Measurements from ENCODE around the gene KLHL17. TPM values are rescaled to one million over a fixed set of nuclear protein-coding genes. Genes with fewer than 3 reads are reported as not detected.
A peak's percentile ranks its signal among the peaks of the same experiment; 100 is the strongest.

Gene KLHL17
- total RNA-seq, 2 experiments from 2014 or later = 24.4 to 27.7 TPM

DNA sequence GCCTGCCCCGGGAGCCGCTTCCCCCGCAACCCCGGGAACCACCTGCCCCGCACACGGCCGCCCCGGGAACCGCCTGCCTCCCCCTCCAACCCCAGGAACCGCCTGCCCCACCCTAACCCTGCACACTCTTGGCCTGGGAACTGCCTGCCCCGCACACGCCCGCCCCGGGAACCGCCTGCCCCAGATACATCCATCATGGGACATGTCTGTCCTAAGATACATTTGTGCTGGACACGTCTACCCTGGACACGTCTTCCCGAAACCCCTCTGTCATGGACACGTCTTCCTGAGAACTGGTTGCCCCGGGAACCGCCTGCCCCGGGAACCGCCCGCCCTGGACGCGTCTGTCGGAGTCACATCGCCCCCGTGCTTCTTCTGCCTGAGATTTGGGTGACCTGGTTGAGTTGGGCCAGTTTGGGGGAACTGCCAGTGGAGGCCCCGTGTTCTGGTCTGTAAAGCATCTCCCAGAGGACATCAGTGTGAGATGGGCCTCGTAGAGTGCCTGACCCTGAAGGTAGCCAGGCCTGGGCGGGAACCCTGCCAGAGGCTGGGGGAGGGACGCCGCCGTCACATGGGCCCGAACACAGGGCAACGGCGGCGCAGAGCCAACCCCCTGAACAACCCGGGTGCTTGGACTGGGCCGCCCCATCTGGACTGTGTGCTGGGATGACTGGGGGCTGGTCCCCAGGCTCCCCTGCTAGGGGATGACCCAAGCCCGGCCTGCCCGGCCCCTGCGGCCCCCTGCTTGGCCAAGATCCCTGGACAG lies 17.9 kb downstream of the KLHL17 start:
- ATAC-seq (no peak), DNase-seq (no peak)
- H3K9me3 Mint-ChIP-seq (ENCODE audit: insufficient read depth) = peaks cover 4% of the 10 kb centered on the region
- H3K4me3 Mint-ChIP-seq = no peak overlapping the region
- H3K27ac Mint-ChIP-seq = no peak overlapping the region
- H3K27me3 Mint-ChIP-seq (ENCODE audit: low read depth) = peaks cover 4% of the 10 kb centered on the region
- ChIA-PET POLR2A (no interaction called here), CTCF (no interaction called here)
- H3K36me3 Mint-ChIP-seq (ENCODE audit: low read depth) = peaks cover 3% of the 10 kb centered on the region
- H3K4me1 Mint-ChIP-seq (ENCODE audit: low read depth) = peaks cover 13% of the 10 kb centered on the region

DNA sequence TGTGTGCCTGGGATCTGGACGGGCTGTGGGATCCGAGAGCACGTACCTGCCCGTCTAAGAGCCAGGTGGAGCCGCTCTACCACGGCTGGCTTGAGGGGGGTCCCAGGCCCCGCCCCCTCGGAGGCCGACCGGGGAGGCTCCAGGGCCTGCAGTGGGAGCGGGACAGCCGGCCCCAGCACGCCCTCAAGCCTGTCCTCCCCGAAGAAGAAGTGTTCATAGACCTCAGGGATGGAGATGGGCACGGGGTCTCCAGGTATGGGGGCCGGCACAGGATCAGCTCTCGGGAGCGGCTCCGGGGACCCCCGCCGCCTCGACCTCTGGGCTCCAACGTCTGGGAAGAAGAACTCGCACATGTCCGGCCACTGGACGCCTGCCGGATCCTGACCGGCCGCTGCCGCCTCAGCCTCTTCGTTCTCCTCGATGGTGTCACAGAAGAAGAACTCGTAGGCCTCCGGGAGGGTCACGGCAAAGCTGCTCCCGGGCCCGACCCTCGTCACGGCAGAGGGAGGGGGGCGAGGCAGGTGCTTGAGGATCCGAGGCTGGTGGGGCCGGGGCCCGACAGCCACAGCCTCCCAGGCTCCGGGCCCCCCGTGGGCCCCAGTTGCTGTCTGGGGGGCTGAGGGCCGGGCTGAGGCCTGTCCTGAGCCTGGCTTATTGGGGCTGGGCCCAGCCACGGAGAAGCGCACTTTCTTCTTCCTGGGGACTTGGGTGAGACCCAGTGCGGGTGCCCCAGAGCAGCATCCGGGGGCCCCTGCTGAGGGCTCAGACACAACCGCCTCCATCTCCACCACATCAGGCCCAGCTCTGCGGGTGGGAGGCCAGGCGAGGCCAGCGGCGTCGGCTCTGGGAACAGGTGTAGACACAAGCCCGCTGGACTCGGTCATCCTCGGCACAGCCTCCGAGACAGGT lies 18.7 kb downstream of the KLHL17 start:
- CTCF ChIA-PET = no interaction called here
- no peak for ATAC-seq
- H3K36me3 Mint-ChIP-seq (ENCODE audit: low read depth) = peaks cover 3% of the 10 kb centered on the region
- no peak overlapping the region for H3K4me3 Mint-ChIP-seq
- peaks cover 4% of the 10 kb centered on the region for H3K27me3 Mint-ChIP-seq (ENCODE audit: low read depth)
- H3K27ac Mint-ChIP-seq = no peak overlapping the region
- POLR2A ChIA-PET = no interaction called here
- DNase-seq = no peak
- peaks cover 4% of the 10 kb centered on the region for H3K9me3 Mint-ChIP-seq (ENCODE audit: insufficient read depth)
- H3K4me1 Mint-ChIP-seq (ENCODE audit: low read depth) = peaks cover 13% of the 10 kb centered on the region

DNA sequence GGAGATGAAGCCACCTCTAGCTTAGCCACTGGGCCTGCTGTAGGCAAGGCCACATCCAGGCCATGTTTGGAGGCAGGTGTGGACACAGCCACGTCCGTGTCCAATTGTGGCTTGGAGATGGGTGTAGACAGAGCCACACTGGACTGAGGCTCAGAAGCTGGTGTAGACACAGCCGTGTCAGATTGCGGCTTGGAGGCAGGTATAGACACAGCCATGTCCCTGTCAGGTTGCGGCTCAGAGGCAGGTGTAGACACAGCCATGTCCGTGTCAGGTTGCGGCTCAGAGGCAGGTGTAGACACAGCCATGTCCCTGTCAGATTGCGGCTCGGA lies 19.3 kb downstream of the KLHL17 start:
- no peak for ATAC-seq
- ChIA-PET POLR2A (no interaction called here), CTCF (no interaction called here)
- Mint-ChIP-seq H3K27me3 (ENCODE audit: low read depth) (peaks cover 4% of the 10 kb centered on the region), H3K36me3 (ENCODE audit: low read depth) (peaks cover 3% of the 10 kb centered on the region), H3K4me1 (ENCODE audit: low read depth) (peaks cover 13% of the 10 kb centered on the region), H3K27ac (no peak overlapping the region), H3K4me3 (no peak overlapping the region), H3K9me3 (ENCODE audit: insufficient read depth) (peaks cover 4% of the 10 kb centered on the region)
- DNase-seq = no peak

DNA sequence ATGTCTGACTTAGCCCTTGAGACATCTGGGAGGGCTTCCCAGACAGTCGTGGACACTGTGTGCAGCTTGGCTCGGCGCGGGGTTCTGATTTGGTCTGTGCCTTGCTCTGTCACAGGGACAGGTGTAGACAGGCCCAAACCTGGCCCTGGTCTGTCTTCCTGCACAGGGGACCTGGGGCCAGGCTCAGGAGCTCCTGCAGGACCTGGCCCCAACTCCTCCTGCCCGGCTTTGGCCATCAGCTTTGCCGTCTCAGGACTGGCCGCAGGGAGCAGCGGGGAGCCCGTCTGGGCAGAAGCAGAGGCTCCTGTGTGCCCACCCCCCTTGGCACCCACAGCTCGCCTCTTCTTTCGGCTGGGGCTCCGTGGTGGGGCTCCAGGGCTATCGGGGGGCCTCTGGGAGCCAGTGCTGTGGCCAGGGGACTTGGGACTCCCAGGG lies 19.8 kb downstream of the KLHL17 start:
- Mint-ChIP-seq H3K27me3 (ENCODE audit: low read depth) (peaks cover 5% of the 10 kb centered on the region), H3K4me1 (ENCODE audit: low read depth) (peaks cover 13% of the 10 kb centered on the region), H3K9me3 (ENCODE audit: insufficient read depth) (peaks cover 4% of the 10 kb centered on the region), H3K36me3 (ENCODE audit: low read depth) (peaks cover 3% of the 10 kb centered on the region), H3K27ac (no peak overlapping the region), H3K4me3 (no peak overlapping the region)
- CTCF ChIA-PET = interaction anchor here (1.9 kb wide), 1 partner anchor 84 kb away, joined by 11 read pairs; no protein-coding TSS in a partner anchor
- DNase-seq (no peak), ATAC-seq (no peak)
- POLR2A ChIA-PET = no interaction called here

DNA sequence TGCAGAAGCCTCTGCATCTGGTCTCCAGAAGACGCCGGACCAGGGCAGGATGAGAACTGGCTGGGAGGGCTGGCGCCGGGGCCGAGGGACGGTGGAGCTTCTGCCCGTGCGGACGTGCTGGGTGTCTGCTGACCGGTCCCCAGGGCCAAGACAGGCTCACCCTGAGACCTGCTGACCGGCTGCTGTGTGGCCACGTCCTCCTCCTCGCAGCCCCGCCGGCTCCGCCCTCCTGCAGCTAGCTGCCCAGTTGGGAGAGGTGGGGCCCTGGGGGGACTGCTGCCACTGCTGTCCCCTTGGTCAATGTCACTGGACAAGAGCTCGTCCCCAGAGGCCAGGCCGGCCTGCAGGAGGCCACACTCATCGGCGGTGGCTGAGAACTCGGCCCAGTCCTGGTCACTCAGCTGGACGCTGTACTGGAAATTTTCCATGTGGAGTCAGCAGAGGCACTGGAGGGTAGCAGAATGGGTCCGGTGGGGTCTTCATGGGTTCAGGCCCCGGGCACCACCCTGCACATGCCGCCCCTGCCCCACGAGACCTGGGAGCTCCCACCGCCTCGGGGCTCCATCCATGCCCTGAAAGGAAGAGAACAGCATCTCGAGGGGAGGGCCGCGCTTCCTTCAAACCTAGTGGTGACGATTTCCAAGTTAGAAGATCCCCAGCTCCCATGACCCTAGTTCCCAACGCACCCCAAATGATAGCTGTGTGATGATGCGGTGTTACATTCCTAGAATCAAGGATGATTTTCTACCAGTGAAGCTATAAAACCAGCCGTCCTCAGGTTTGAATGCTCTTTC lies 20.4 kb downstream of the KLHL17 start:
- POLR2A ChIA-PET = no interaction called here
- Mint-ChIP-seq H3K27ac (no peak overlapping the region), H3K4me3 (no peak overlapping the region), H3K36me3 (ENCODE audit: low read depth) (peaks cover 3% of the 10 kb centered on the region), H3K27me3 (ENCODE audit: low read depth) (peaks cover 8% of the 10 kb centered on the region), H3K9me3 (ENCODE audit: insufficient read depth) (peaks cover 4% of the 10 kb centered on the region), H3K4me1 (ENCODE audit: low read depth) (peaks cover 10% of the 10 kb centered on the region)
- ATAC-seq = no peak
- CTCF ChIA-PET = interaction anchor here (0.8 to 1.9 kb wide), 3 partner anchors 13 to 83 kb away, joined by 3 to 11 read pairs (median 3); no protein-coding TSS in a partner anchor
- DNase-seq = no peak

DNA sequence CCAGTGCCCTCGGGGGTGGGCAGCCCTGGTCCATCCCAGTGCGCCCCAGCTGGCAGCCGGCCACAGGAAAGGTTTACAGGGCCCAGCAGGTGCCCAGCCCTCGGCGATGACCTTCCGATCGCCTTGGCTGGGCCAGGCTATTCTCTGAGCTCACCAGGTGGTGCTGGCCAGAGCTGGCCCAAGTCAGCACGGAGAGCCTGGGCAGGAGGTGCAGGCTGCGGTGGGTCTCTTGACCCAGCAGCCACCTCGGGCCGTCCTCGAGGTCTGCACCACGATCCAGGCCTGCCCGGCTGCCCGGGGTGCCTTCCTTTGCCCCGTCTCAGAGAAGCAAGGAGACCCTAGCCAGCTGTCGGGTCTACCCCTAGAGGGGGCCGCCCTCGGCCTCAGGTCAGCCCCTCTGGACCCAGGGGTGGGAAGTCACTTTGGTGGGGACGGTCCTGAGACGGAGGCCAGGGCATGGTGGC lies 21.1 kb downstream of the KLHL17 start:
- ATAC-seq = no peak
- Mint-ChIP-seq H3K36me3 (ENCODE audit: low read depth) (peaks cover 3% of the 10 kb centered on the region), H3K27ac (no peak overlapping the region), H3K27me3 (ENCODE audit: low read depth) (peaks cover 10% of the 10 kb centered on the region), H3K9me3 (ENCODE audit: insufficient read depth) (peaks cover 4% of the 10 kb centered on the region), H3K4me1 (ENCODE audit: low read depth) (peaks cover 5% of the 10 kb centered on the region), H3K4me3 (no peak overlapping the region)
- DNase-seq = no peak
- ChIA-PET POLR2A (no interaction called here), CTCF (interaction anchor here (0.8 to 1.9 kb wide), 3 partner anchors 12 to 83 kb away, joined by 3 to 11 read pairs (median 3); no protein-coding TSS in a partner anchor)

DNA sequence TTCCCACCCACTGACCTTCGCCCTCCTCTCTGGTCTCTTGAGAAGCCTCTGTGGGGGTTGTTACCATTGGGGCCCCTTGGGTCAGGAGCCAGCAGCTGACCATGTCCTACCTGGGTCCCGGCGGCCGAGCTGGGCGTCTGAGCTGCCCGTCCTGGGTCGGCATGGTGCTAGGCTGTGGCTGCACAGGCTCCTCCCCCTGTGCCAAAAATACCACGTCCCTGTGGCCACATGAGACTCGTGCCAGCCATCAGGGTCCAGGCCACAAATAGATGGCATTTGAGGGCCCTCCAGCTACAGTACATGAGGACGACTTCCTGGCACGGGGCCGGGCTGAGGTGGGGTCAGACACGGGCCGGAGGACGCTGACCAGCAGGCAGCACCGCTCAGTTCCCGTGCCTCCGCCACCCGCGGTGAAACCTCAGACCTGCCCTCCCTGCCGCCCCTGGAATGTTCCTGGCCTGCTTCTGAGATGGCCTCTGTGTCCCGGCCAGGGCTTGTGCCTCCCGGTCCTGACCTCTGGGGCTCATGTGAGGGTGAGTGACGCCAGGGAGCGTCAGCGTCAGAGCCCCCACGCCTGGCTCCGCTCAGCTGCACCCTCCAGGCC lies 21.7 kb downstream of the KLHL17 start, which contains the start of gene PERM1:
TSS of gene PERM1 (minus strand) at position 139 of the 604 bp plus-strand sequence. CDS start 1,064 bp downstream, outside the sequence.
- H3K4me1 Mint-ChIP-seq (ENCODE audit: low read depth) = peaks cover 5% of the 10 kb centered on the region
- H3K27ac Mint-ChIP-seq = no peak within 1 kb of the TSS
- H3K36me3 Mint-ChIP-seq (ENCODE audit: low read depth) = peaks cover 3% of the 10 kb centered on the region
- peaks cover 12% of the 10 kb centered on the region for H3K27me3 Mint-ChIP-seq (ENCODE audit: low read depth)
- CTCF ChIA-PET = interaction anchor here (1.9 to 4.1 kb wide), 3 partner anchors 12 to 82 kb away, joined by 11 to 37 read pairs (median 28); no protein-coding TSS in a partner anchor
- peaks cover 4% of the 10 kb centered on the region for H3K9me3 Mint-ChIP-seq (ENCODE audit: insufficient read depth)
- POLR2A ChIA-PET = no interaction called here
- no peak within 1 kb of the TSS for H3K4me3 Mint-ChIP-seq
- no peak for DNase-seq
- ATAC-seq = no peak

DNA sequence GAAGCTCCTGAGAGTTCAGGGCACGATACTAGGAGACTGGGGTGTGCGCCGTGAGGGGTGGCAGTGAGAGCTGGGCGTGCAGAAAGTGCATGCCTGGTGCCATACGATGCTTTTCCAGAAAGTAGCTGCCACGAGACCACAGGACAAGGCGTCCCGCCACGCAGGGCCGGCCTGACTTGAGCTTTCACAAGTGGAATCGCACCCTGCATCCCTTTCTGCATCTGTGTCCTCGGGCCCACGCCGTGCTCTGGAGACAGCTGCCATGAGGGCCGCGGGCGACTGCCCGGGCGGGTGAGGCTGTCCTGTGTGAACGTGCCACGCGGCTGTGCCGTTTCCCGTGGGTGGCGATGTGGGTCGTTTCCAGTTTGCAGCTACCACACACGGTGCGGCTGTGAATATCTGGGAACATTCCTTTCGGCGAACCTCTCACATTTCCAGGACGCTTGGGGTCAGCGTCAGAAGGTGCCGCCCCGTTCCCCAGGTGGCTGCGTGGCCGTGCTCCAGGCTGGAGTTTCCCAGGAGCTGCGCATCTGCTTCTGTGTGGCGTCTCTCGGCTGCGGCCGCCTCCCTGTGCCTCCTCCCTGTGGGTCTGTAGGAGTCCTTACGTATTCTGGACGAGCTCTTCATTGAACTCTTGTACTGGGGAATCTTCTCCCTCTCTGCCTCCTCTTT lies 22.5 kb downstream of the KLHL17 start:
- ChIA-PET POLR2A (no interaction called here), CTCF (interaction anchor here (0.9 to 4.1 kb wide), 10 partner anchors 11 to 309 kb away, joined by 4 to 37 read pairs (median 8); partner anchors contain the start of genes HES4 and PLEKHN1)
- no peak for ATAC-seq
- Mint-ChIP-seq H3K4me1 (ENCODE audit: low read depth) (peaks cover 5% of the 10 kb centered on the region), H3K27me3 (ENCODE audit: low read depth) (peaks cover 14% of the 10 kb centered on the region), H3K36me3 (ENCODE audit: low read depth) (peaks cover 3% of the 10 kb centered on the region), H3K4me3 (no peak overlapping the region), H3K9me3 (ENCODE audit: insufficient read depth) (peaks cover 4% of the 10 kb centered on the region), H3K27ac (no peak overlapping the region)
- DNase-seq = no peak

DNA sequence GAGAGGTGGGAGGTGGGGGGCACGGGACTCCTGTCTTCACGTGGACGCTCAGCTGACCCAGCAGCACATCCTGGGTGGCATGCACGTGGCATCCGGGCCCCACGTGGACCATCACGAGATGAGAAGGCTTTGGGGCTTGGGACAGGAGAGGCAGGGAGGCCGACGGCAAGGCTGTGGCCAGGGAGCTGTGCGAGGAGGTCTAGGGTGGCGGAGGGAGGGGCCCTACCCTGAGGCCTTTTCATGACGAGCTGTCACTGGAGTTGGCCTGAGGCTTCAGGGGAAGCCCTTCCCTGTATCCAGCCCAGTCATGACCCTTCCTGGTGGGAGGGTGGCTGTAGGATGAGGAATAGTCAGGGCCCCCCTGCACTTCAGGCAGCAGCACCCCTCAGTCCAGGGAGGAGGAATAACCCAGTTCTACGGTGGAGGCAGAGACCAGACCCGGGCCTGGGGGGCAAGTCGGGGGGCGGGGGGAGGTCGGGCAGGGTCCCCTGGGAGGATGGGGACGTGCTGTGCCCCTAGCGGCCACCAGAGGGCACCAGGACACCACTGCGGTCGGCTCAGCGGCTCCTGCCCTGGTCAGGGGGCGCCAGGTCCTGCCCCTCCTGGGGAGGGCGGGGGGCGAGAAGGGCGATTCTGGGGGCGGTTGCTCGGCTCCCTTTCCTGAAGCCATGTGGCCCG lies 23.6 kb downstream of the KLHL17 start:
- H3K9me3 Mint-ChIP-seq (ENCODE audit: insufficient read depth) = no peaks in the 10 kb centered on the region
- DNase-seq = peak; percentile 68
- no peak overlapping the region for H3K27ac Mint-ChIP-seq
- CTCF ChIA-PET = interaction anchor here (0.5 to 4.1 kb wide), 22 partner anchors 8 to 308 kb away, joined by 3 to 37 read pairs (median 4); partner anchors contain the start of genes HES4, ISG15 and PLEKHN1
- ATAC-seq = peak; percentile 80
- H3K4me3 Mint-ChIP-seq = no peak overlapping the region
- H3K4me1 Mint-ChIP-seq (ENCODE audit: low read depth) = no peaks in the 10 kb centered on the region
- POLR2A ChIA-PET = no interaction called here
- H3K27me3 Mint-ChIP-seq (ENCODE audit: low read depth) = peaks cover 23% of the 10 kb centered on the region
- H3K36me3 Mint-ChIP-seq (ENCODE audit: low read depth) = no peaks in the 10 kb centered on the region

DNA sequence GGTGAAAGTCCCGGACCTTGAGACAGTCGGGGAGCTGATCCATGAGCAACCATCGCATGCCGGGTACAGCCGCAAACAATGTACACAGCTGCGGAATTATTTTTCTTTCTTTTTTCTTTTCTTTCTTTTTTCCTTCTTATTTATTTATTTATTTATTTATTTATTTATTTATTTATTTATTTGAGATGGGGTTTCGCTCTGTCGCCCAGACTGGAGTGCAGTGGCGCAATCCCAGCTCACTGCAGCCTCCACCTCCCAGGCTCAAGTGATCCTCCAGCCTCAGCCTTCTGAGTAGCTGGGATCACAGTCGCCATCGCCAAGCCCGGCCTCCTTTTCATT lies 24.1 kb downstream of the KLHL17 start:
- CTCF ChIA-PET = interaction anchor here (0.5 to 4.1 kb wide), 20 partner anchors 9 to 266 kb away, joined by 3 to 37 read pairs (median 4); partner anchors contain the start of genes HES4, ISG15 and PLEKHN1
- ATAC-seq = no peak
- Mint-ChIP-seq H3K9me3 (ENCODE audit: insufficient read depth) (no peaks in the 10 kb centered on the region), H3K36me3 (ENCODE audit: low read depth) (no peaks in the 10 kb centered on the region), H3K4me3 (no peak overlapping the region), H3K27me3 (ENCODE audit: low read depth) (peaks cover 27% of the 10 kb centered on the region), H3K4me1 (ENCODE audit: low read depth) (no peaks in the 10 kb centered on the region), H3K27ac (no peak overlapping the region)
- POLR2A ChIA-PET = no interaction called here
- no peak for DNase-seq

Measured in activated CD8-positive, alpha-beta T cell treated with anti-CD3 and anti-CD28 coated beads, Interleukin-2, amount 10 ng/mL, durations not matched to agents 7 days and 5 days (primary cell).